Panc1 (cell line): ENCODE measurements around the gene WSB1. TPM values are rescaled to one million over a fixed set of nuclear protein-coding genes. Genes with fewer than 3 reads are reported as not detected.

Experiments
- ATAC-seq: fragments of 200-7000 bp; cut with Tn5 transposase; 2 replicates; pipeline ENCODE4 v1.9.1; 2020; ENCODE audit warnings: mild to moderate bottlenecking, moderate library complexity
- BruUV-seq: library from RNA; stranded (reverse); fragments of 400-500 nt; replicated peaks from 2 replicates; lab custom pipeline; 2021; lab: Mats Ljungman, UMichigan
- CTCF ChIA-PET: fragments of 300-600 bp; sonication (Branson Sonifier 250); formaldehyde crosslinking; loops from one replicate; lab custom pipeline; 2022; ENCODE audit warnings: antibody characterized with exemption; lab: Charles Lee
- POLR2A ChIA-PET: fragments of 300-600 bp; sonication (Branson Sonifier 250); formaldehyde crosslinking; loops from one replicate; lab custom pipeline; 2022; ENCODE audit warnings: antibody characterized with exemption; lab: Charles Lee
- DNase-seq: peaks from one replicate; pipeline ENCODE4 v3.0.0-alpha.2; 2010; ENCODE audit warnings: low read depth, low spot score
- H3K27ac ChIP-seq: 2 replicates; pipeline ENCODE4 v1.5.1; 2011; ENCODE audit warnings: mild to moderate bottlenecking, low read length, inconsistent platforms
- H3K27me3 ChIP-seq: fragments of 200-500 bp; sonication (Bioruptor generic); 2 replicates; pipeline ENCODE4 v1.6.0; 2014; ENCODE audit warnings: low read length, inconsistent platforms; ENCODE audit not compliant: control insufficient read depth, insufficient read depth
- H3K36me3 ChIP-seq: fragments of 200-500 bp; sonication (Bioruptor generic); 2 replicates; pipeline ENCODE4 v1.5.1; 2014; ENCODE audit warnings: inconsistent platforms, mild to moderate bottlenecking, low read length, moderate library complexity; ENCODE audit not compliant: control insufficient read depth, insufficient read depth
- H3K4me1 ChIP-seq: 2 replicates; pipeline ENCODE4 v1.5.1; 2011; ENCODE audit warnings: inconsistent platforms, mild to moderate bottlenecking, low read length, moderate library complexity; ENCODE audit not compliant: control insufficient read depth, insufficient read depth
- H3K4me3 ChIP-seq, 2 experiments: 2 replicates each; pipeline ENCODE4 v1.5.1; 2011 to 2012; ENCODE audit warnings: low read depth in 2 of 2, low read length in 2 of 2, mild to moderate bottlenecking in 2 of 2, inconsistent platforms in 1 of 2, moderate library complexity in 1 of 2
- H3K9me3 ChIP-seq: fragments of 200-500 bp; sonication (Bioruptor generic); 2 replicates; pipeline ENCODE4 v1.5.1; 2014; ENCODE audit warnings: low read depth, mild to moderate bottlenecking, inconsistent platforms, low read length, moderate library complexity; ENCODE audit not compliant: control insufficient read depth, insufficient read depth
- CTCF ChIP-seq: fragments of 450-650 bp; IDR thresholded peaks from 2 replicates; pipeline ENCODE4 v1.5.1; 2017; ENCODE audit warnings: mild to moderate bottlenecking
- POLR2AphosphoS5 ChIP-seq: IDR thresholded peaks from 2 replicates; pipeline ENCODE4 v1.6.1; 2012; ENCODE audit warnings: mild to moderate bottlenecking, low read depth, low read length, moderate library complexity
- REST ChIP-seq, 2 experiments: IDR thresholded peaks; 2 replicates each; pipeline ENCODE4 v1.6.1; 2011 to 2012; ENCODE audit warnings: low read depth in 2 of 2, control low read depth in 1 of 2, low read length in 1 of 2, mild to moderate bottlenecking in 1 of 2, moderate library complexity in 1 of 2; ENCODE audit not compliant: insufficient read depth in 1 of 2
- SIN3A ChIP-seq: IDR thresholded peaks from 2 replicates; pipeline ENCODE4 v1.6.1; 2012; ENCODE audit warnings: low read depth, mild to moderate bottlenecking, low read length, moderate library complexity, borderline replicate concordance; ENCODE audit not compliant: insufficient read depth
- TCF7L2 ChIP-seq: IDR thresholded peaks from 2 replicates; pipeline ENCODE4 v1.6.1; 2011; ENCODE audit warnings: mild to moderate bottlenecking, low read depth, low read length, inconsistent platforms
- in situ Hi-C: cut with HindIII; loops from 2 replicates; pipeline ENCODE4 v1.10.0; 2016; ENCODE audit warnings: low sequenced_read_pairs, low pct_unique_long_range_greater_than_20kb
- intact Hi-C: fragments of 100-400 bp; cut with micrococcal nuclease; formaldehyde crosslinking; loops from one replicate; pipeline ENCODE4 v1.10.0; 2022; ENCODE audit not compliant: unreplicated experiment
- total RNA-seq: library from RNA; stranded (reverse); gene quantifications from one replicate; pipeline ENCODE4 v1.2.1, GENCODE V29; 2021; ENCODE audit not compliant: unreplicated experiment

The WSB1 gene
- total RNA-seq, 1 experiment from 2014 or later, result 114 TPM

- no peak overlapping the region for H3K4me3 ChIP-seq
- POLR2A ChIA-PET, result no interaction called here
- no peak for DNase-seq
- intact Hi-C loops (no loop called here), in situ Hi-C loops (no loop called here)
- H3K36me3 ChIP-seq, result no peaks in the 10 kb centered on the region
- TF ChIP-seq POLR2AphosphoS5 (no peak), CTCF (no peak), REST (IDR thresholded peaks at IDR 0.05; ENCODE audit: insufficient read depth in 1 of 2, low read depth in 2 of 2, low read length in 1 of 2) (no peak), SIN3A (no peak), TCF7L2 (no peak)
- CTCF ChIA-PET, result no interaction called here
- no TSS peak for BruUV-seq
- no peaks in the 10 kb centered on the region for H3K27me3 ChIP-seq
- no peaks in the 10 kb centered on the region; the same call in 1 of the 2 replicates for H3K4me1 ChIP-seq
- ATAC-seq, result no peak
- H3K27ac ChIP-seq, result no peak overlapping the region
- H3K9me3 ChIP-seq, result no peaks in the 10 kb centered on the region
These were observed 69.0 kb downstream of the WSB1 start for GRCh38 chr17:27362909-27363308.

GRCh38 chr17:27363326-27363725 is 69.4 kb downstream of the WSB1 start:
- BruUV-seq, result no TSS peak
- Histone ChIP-seq H3K9me3 (no peaks in the 10 kb centered on the region), H3K4me1 (no peaks in the 10 kb centered on the region; the same call in 1 of the 2 replicates), H3K27me3 (no peaks in the 10 kb centered on the region), H3K27ac (no peak overlapping the region), H3K36me3 (no peaks in the 10 kb centered on the region), H3K4me3 (no peak overlapping the region)
- ChIA-PET POLR2A (no interaction called here), CTCF (no interaction called here)
- intact Hi-C loops, result no loop called here
- TF ChIP-seq SIN3A (no peak), REST (IDR thresholded peaks at IDR 0.05; ENCODE audit: insufficient read depth in 1 of 2, low read depth in 2 of 2, low read length in 1 of 2) (no peak), TCF7L2 (no peak), CTCF (no peak), POLR2AphosphoS5 (no peak)
- no peak for ATAC-seq
- in situ Hi-C loops, result no loop called here
- DNase-seq, result no peak
